Caco-2 (cell line): ENCODE measurements around the gene CCR5AS.

ENCODE experiments used
- BruUV-seq: library from RNA; stranded (reverse); fragments of 400-500 nt; replicated peaks from 2 replicates; lab custom pipeline; 2021; lab: Mats Ljungman, UMichigan
- CTCF ChIA-PET: fragments of 300-600 bp; sonication (Branson Sonifier 250); formaldehyde crosslinking; loops from one replicate; lab custom pipeline; 2022; ENCODE audit warnings: antibody characterized with exemption; lab: Charles Lee
- POLR2A ChIA-PET: fragments of 300-600 bp; sonication (Branson Sonifier 250); formaldehyde crosslinking; loops from one replicate; lab custom pipeline; 2022; ENCODE audit warnings: antibody characterized with exemption; lab: Charles Lee
- DNase-seq, 2 experiments: peaks; one replicate each; pipeline versions ENCODE4 v3.0.0 to v3.0.0-alpha.2; 2020 to 2022
- H3K27me3 ChIP-seq: replicated peaks from 2 replicates; pipeline ENCODE4 v1.6.0; 2011; ENCODE audit warnings: low read length; ENCODE audit not compliant: control insufficient read depth, insufficient read depth
- H3K36me3 ChIP-seq: 2 replicates; pipeline ENCODE4 v1.5.1; 2011; ENCODE audit warnings: low read length; ENCODE audit not compliant: control insufficient read depth, insufficient read depth
- H3K4me1 ChIP-seq: fragments of 250-450 bp; sonication (Bioruptor Pico); 2 replicates; pipeline ENCODE4 v1.5.1; 2020; ENCODE audit warnings: mild to moderate bottlenecking
- H3K4me3 ChIP-seq: 2 replicates; pipeline ENCODE4 v1.5.1; 2011; ENCODE audit warnings: low read depth, mild to moderate bottlenecking, control low read depth, low read length
- H3K9me3 ChIP-seq: fragments of 250-450 bp; sonication (Bioruptor Pico); 2 replicates; pipeline ENCODE4 v1.5.1; 2020; ENCODE audit warnings: mild to moderate bottlenecking, moderate library complexity
- H3K27ac Mint-ChIP-seq: one replicate; pipeline ENCODE4 v1.8.0; 2022; ENCODE audit warnings: mixed read lengths; ENCODE audit not compliant: unreplicated experiment
- H3K27me3 Mint-ChIP-seq: one replicate; pipeline ENCODE4 v1.8.0; 2022; ENCODE audit warnings: mixed read lengths; ENCODE audit not compliant: insufficient read depth, unreplicated experiment
- H3K36me3 Mint-ChIP-seq: one replicate; pipeline ENCODE4 v1.8.0; 2022; ENCODE audit warnings: mild to moderate bottlenecking, mixed read lengths; ENCODE audit not compliant: insufficient read depth, unreplicated experiment
- H3K4me1 Mint-ChIP-seq: one replicate; pipeline ENCODE4 v1.8.0; 2022; ENCODE audit warnings: low read depth, mixed read lengths; ENCODE audit not compliant: unreplicated experiment
- H3K4me3 Mint-ChIP-seq: one replicate; pipeline ENCODE4 v1.8.0; 2022; ENCODE audit warnings: mild to moderate bottlenecking, moderate library complexity, mixed read lengths; ENCODE audit not compliant: unreplicated experiment
- H3K9me3 Mint-ChIP-seq: one replicate; pipeline ENCODE4 v1.8.0; 2022; ENCODE audit warnings: mixed read lengths; ENCODE audit not compliant: unreplicated experiment
- intact Hi-C: fragments of 100-400 bp; cut with micrococcal nuclease; formaldehyde crosslinking; loops from one replicate; pipeline ENCODE4 v1.10.0; 2022; ENCODE audit not compliant: unreplicated experiment
- TF ChIP-seq, protein P1 (sequence below), 2 experiments: fragments of 200-600 bp in 1 of 2; IDR thresholded peaks; 1 replicate in 1 of 2; 2 replicates in 1 of 2; pipeline versions ENCODE4 v1.5.1 to v1.8.0; 2011 to 2022; ENCODE audit warnings: antibody characterized with exemption in 1 of 2, control low read depth in 1 of 2, inconsistent platforms in 1 of 2, low read depth in 1 of 2, low read length in 1 of 2, mild to moderate bottlenecking in 1 of 2, moderate library complexity in 1 of 2; ENCODE audit not compliant: insufficient read depth in 1 of 2, severe bottlenecking in 1 of 2, unreplicated experiment in 1 of 2

The CCR5AS gene

DNA sequence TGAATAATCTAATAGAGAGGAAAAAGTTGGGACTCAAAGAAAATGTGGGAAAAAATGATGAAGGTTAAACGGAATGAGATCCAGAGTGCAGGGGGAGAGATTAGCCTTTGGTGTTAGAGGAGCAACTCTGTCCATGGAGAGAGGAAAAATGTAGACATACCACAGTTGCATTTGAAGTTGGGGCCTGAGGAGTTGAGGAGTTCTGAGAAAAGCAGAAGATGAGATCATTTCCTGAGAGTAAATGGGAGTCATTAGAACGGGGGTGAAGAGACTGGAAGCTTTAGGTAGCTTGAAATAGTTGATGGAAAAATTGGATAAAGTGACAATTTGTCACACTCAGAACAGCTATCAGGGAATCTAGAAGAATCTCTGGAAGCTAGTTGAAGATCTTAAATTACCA lies 7.3 kb downstream of the CCR5AS start:
- no peak overlapping the region for H3K4me3 Mint-ChIP-seq
- TF ChIP-seq, protein P1, sequence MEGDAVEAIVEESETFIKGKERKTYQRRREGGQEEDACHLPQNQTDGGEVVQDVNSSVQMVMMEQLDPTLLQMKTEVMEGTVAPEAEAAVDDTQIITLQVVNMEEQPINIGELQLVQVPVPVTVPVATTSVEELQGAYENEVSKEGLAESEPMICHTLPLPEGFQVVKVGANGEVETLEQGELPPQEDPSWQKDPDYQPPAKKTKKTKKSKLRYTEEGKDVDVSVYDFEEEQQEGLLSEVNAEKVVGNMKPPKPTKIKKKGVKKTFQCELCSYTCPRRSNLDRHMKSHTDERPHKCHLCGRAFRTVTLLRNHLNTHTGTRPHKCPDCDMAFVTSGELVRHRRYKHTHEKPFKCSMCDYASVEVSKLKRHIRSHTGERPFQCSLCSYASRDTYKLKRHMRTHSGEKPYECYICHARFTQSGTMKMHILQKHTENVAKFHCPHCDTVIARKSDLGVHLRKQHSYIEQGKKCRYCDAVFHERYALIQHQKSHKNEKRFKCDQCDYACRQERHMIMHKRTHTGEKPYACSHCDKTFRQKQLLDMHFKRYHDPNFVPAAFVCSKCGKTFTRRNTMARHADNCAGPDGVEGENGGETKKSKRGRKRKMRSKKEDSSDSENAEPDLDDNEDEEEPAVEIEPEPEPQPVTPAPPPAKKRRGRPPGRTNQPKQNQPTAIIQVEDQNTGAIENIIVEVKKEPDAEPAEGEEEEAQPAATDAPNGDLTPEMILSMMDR (IDR thresholded peaks at IDR 0.05; ENCODE audit: insufficient read depth in 1 of 2, low read depth in 1 of 2, low read length in 1 of 2, severe bottlenecking in 1 of 2, unreplicated experiment in 1 of 2): no peak
- peaks cover 13% of the 10 kb centered on the region for H3K4me1 Mint-ChIP-seq
- H3K27me3 Mint-ChIP-seq: no peaks in the 10 kb centered on the region
- intact Hi-C loops: no loop called here
- Histone ChIP-seq H3K4me1 (no peaks in the 10 kb centered on the region; the same call in 1 of the 2 replicates), H3K9me3 (no peaks in the 10 kb centered on the region), H3K36me3 (no peaks in the 10 kb centered on the region), H3K27me3 (no peaks in the 10 kb centered on the region), H3K4me3 (no peak overlapping the region)
- H3K27ac Mint-ChIP-seq: no peak overlapping the region
- CTCF ChIA-PET: no interaction called here
- no peak for DNase-seq
- H3K9me3 Mint-ChIP-seq: no peaks in the 10 kb centered on the region
- no peaks in the 10 kb centered on the region for H3K36me3 Mint-ChIP-seq
- POLR2A ChIA-PET: no interaction called here
- no TSS peak for BruUV-seq

DNA sequence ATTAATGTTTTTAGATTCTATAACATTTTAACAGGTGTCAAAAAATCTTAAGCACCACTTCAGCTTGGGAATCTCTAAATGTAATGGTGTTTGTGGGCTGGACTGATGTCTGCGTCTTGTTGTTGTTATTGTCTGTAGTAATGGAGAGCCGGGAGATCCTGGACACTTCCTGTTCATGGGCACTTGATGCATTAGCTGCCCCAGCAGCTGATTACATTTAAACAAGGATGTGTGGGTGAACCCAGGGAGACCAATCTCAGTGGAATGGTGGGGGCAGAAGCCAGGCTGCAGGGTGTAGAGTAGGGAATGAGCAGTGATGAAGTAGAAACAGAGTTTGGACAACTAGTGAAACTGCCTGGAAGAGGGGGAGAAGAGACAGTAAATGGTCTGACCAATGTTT lies 7.8 kb downstream of the CCR5AS start:
- no peak overlapping the region for H3K27ac Mint-ChIP-seq
- ChIA-PET POLR2A (no interaction called here), CTCF (no interaction called here)
- Histone ChIP-seq H3K9me3 (no peaks in the 10 kb centered on the region), H3K36me3 (no peaks in the 10 kb centered on the region), H3K4me1 (no peaks in the 10 kb centered on the region; the same call in 1 of the 2 replicates), H3K4me3 (no peak overlapping the region), H3K27me3 (no peaks in the 10 kb centered on the region)
- TF ChIP-seq, protein P1 (IDR thresholded peaks at IDR 0.05; ENCODE audit: insufficient read depth in 1 of 2, low read depth in 1 of 2, low read length in 1 of 2, severe bottlenecking in 1 of 2, unreplicated experiment in 1 of 2): no peak
- intact Hi-C loops: no loop called here
- no peak overlapping the region for H3K4me3 Mint-ChIP-seq
- peaks cover 16% of the 10 kb centered on the region for H3K4me1 Mint-ChIP-seq
- no TSS peak for BruUV-seq
- no peaks in the 10 kb centered on the region for H3K27me3 Mint-ChIP-seq
- no peaks in the 10 kb centered on the region for H3K9me3 Mint-ChIP-seq
- peaks cover under 1% of the 10 kb centered on the region for H3K36me3 Mint-ChIP-seq
- DNase-seq: no peak

DNA sequence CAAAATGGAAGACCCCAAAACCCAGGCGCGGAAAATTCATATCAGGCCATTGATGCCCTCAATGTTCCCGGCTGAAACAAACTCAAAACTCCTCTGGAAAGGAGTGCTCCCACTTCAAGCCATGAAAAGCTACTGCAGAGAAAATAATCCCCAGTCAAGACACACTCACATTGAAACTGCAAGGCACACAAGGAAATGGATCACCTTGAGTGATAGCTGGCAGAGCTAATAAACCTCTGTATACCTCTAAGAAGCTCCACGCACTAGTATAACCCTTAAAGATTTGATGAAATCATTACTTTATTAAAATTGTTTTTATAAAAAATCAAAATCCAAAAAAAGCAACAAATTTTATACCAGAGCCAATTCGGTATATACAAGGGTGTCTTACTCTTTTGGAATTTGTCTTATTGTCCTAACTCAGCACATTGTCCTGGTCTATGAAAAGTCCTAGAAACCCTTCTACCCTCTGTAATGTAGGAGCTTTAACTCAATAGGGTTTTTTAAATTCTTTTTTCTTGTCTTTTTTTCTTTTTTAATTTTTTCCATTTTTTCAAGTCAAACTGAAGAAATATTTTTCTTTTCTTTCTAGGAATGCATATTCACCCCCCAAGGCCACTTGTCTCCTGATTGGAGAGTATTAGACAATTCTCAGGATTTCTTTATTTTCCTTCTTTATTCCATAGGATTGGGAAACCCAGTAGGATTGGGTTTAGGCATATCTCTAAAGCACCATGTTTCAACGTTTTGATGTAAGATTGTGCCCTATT lies 8.5 kb downstream of the CCR5AS start:
- Histone ChIP-seq H3K27me3 (no peaks in the 10 kb centered on the region), H3K4me1 (peaks cover 5% of the 10 kb centered on the region), H3K9me3 (no peaks in the 10 kb centered on the region), H3K4me3 (no peak overlapping the region), H3K36me3 (no peaks in the 10 kb centered on the region)
- TF ChIP-seq, protein P1 (IDR thresholded peaks at IDR 0.05; ENCODE audit: insufficient read depth in 1 of 2, low read depth in 1 of 2, low read length in 1 of 2, severe bottlenecking in 1 of 2, unreplicated experiment in 1 of 2): no peak
- Mint-ChIP-seq H3K27me3 (no peaks in the 10 kb centered on the region), H3K27ac (no peak overlapping the region), H3K36me3 (peaks cover 5% of the 10 kb centered on the region), H3K4me1 (peaks cover 16% of the 10 kb centered on the region), H3K9me3 (no peaks in the 10 kb centered on the region), H3K4me3 (no peak overlapping the region)
- intact Hi-C loops: no loop called here
- ChIA-PET CTCF (no interaction called here), POLR2A (no interaction called here)
- BruUV-seq: no TSS peak
- no peak for DNase-seq
